HS-27A (cell line): Measurements from ENCODE around the gene PYY.

Experiments
- DNase-seq: peaks from one replicate; pipeline ENCODE4 v3.0.0-alpha.2; 2012; ENCODE audit warnings: low read depth, missing footprints

PYY gene

DNA sequence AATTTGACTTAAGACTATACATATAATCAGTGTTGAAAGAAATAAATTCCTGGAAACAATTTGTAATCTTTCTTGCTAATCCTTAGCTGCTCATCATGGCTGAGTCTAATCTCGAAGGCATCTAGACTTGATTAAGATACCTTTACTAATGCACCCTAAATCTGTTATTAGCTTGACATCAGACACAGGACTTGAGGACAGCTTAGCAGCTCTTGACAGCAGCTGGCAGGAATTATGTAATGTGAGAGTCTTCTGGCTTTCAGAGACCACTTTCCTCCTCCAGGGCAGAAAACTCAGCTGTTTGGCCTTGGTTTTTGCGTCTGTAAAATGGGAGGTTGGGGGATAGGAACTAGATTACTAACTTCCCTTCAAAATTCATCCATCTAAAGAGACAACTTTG lies 39.3 kb downstream of the PYY start:
- no peak for DNase-seq

DNA sequence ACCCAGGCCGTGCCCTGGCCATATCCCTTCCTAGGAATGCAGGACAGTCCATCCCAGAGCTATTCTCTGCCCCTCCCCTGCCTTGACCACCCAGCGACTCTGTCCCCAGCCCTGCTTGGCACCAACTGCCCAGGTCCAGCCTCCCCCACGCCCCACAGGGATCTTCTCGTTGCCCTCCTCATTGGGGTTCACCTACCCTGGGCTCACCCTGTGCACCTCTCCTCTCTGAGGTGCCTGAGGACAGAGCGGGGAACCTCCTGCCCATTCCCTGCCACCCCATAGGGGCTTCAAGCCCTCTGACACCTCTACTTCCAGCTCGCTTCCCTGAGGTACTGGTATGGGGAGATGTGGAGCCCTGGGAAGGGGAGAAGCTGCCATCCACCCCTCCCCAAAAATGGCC lies 40.2 kb downstream of the PYY start:
- no peak for DNase-seq

DNA sequence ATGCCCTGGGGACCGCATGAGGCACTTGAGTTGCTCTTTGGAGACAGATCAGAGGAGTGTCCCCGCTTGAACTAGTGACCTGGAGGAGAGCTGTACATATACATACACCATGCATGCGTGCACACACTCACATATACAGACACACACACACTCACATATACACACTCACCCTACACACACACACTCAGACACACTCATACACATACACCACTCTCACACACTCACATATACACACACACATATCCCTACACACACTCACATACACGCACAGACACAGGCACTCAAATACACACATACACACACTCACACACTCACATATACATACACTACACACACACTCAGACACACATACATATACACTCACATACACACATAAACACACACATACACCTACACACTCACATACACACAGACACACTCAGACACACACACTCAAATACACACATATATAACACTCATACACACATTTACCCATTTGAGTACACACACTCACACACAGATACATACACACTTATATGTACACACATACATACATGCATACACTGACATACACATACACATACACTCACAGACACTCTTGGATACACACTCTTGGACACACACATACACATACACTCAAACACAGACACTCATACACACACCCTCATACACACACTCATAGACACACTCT lies 41.0 kb downstream of the PYY start:
- no peak for DNase-seq

DNA sequence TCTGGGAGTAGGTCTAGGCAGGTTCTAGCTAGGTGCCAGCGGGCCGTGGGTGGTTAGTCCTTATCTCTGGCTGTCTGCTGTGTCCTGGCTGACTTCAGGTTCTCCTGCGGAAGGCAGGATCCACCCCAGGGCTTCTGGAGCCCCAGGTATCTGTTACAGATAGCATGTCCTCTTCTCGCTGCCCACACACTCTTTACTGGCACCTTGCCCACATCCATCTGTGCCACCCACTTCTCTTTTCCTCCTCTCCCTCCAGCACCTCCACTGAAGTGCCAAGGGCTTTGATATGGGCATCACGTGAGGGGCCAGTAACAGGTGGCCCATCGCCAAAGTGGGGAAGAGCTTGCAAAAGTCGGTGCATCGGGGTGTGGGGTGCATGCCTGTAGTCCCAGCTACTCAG lies 41.8 kb downstream of the PYY start:
- DNase-seq: no peak

DNA sequence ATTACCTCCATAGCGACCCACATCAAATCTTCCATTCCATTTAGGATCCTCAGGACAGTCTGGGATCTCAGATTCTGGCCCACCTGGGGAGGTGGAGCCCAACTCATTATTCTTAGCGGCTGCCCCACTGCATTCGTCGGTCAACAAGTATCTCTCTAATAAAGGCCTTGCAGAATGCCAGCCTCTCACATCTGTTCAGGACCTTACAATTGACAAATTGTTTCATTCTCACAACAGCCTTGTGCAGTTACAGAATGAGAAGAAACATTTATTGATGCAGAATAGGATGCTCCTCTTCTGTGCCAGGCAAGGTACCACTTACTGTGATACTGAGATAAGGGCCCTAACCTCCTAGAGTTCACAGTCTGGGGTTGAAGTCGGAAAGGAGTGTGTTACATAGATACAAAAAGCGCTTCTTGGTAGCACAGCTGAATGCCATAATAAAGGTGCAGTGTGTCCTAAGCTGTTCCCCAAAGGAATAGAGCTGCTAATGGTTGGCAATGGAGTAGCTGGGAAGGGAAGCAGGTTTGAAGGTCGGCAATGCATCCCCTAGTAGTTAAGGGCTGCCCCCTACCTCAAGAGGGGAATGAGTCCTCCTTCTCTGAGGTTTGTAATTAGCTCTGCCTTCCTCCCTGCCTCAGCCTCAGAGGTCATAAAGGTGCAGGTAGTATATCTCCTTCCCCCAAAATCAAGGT lies 44.1 kb downstream of the PYY start:
- no peak for DNase-seq

DNA sequence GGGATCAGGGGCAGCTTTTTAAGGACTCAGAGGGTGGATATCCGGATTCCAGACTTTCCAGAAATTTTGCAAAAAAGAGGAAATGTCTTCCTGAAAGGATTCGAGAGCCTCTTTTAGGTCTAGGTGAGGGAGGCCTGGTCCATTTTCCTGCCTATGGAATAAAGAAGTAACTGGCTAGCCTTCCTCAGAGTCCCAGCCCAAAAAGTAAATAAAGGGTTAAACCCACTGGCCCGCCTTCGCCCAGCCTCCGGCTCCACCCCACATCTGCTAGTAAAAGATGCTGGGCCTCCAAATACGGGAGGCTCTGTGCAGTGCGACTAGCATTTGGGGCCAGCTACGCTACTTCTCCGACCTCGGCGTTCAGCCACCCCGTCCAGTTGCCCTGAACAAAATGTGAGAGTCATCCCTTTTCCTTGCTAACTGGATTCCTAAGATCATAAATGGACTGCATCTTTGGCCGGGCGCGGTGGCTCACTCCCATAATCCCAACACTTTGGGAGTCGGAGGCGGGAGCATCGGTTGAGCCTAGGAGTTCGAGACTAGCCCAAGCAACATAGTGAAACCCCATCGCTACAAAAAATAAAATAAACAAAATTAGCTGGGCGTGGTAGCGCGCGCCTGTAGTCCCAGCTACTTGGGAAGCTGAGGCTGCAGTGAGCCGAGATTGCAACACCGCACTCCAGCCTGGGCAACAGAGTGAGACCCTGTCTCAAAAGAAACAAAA lies 45.6 kb downstream of the PYY start:
- DNase-seq: no peak

DNA sequence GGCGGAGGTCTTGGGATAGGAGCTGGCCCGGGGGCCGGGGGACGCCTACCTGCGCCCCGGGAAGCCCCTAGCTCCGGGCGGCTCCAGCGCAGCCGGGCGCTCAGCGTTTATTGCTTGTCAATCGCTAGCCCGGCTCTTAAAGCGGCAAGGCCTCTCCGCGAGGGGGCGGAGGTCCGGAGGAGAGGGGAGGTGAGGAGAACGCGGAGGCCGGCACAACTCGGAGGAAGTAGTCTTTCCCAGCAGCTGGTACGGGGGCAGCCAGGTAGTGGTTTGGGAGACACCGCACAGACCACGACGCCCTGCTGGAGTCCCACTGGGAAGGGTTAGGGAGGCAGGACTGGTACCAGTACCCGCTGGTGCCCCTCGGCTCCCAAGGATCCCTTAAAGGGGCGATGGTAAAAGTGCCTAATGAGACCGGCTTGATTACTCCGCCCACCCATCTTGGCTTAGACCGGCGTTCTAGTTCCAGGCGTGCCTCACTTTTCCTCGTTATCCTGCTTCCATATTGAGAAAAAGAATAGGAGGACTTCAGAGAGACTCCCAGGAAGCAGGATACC lies 46.2 kb downstream of the PYY start, which contains the start of gene MPP2:
TSS of gene MPP2 (minus strand) at position 112 of the 557 bp plus-strand sequence. CDS start 3,076 bp downstream, outside the sequence.
- no peak for DNase-seq

DNA sequence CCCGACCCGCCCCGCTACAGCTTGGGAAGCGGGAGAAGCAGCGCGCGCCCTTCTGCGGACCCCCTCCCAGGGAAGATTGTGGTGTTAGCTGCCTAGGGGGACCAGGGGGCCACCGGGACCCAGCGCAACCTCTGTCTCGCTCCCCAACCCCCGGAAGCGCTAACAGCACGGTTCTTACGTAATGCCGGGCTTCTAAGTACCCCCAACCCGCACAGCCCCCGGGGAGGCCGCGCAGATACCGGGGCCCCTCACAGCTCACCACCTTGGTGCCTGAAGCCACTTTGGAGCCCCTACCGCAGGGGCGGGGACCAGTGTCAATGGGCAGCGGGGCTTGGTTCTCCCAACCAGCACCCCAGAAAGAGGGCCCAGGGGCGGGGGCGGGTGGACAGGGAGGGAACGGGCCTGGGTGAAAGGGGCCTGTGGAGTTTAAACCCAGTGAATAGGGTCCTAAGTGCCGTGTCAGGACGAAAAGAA lies 46.8 kb downstream of the PYY start:
- DNase-seq: no peak

DNA sequence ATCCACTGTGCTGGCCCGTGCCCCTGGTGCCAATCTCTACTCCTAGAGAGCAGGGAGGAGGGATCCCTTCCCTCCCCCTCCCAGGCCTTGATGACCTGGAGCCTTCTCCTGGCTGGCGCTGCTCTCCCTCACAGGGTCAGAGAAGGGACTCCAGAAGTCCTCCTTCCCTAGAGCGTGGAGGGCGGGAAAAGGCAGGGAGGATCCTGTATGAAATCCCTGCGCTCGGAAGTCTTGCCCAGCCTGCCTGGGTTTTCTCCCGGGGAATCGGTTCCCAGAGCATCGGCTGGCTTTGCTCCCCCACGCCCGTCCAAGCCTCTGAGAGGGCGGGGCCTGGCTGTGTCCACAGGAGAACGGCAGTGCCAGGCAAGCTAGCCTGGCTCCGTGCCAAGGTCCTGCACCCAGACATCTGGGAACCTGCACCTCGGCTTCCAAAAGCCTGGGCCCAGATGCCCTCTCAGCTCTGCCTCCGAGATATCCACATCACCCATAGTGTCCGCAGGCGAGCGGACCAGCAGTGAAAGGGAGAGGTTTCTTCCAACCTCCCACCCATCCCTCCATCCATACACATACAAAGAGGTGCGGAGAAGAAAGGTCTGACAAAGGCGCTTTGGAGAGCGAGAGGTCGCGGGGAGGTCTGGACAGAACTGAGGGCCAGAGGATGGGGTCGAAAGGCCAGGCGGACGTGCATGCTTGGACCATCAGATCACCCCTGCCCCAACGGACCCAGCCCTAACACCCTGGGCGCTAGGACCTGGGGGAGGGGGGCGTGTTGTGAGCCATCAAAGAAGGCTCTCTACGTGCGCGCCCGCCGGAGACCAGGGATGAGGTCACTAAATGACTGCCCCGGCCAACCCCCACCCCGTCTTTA lies 47.5 kb downstream of the PYY start:
- no peak for DNase-seq

DNA sequence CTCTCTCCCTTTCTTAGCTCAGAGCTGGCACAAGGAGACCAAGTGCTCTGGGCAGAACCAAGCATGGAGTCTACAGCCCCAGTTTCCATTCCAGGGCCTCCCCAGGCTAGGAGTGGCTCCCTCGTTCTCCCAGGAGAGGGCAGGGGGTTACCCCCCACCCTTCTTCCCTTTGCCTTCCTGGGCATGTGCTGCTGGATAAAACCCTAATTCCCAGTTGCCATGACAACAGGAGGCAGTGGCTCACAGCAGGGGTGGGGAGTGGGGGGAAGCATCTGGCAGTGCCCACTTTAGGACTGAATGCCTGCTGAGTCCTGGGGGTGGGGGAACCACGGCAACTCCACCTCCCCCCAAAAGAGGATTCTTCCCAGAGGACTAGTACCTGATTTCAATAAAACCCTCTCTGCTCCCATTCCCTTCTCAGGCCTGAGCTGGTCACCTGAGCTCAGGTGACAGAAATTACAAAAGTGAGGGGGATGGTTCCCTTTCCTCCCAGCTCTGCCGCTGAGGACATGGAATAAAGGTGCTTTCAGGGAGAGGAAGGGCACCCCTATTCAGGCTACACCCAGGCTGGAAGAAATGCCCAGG lies 48.2 kb downstream of the PYY start:
- DNase-seq: no peak
